Measurements from ENCODE around the gene DPYSL5.

- TF ChIP-seq, protein P1, sequence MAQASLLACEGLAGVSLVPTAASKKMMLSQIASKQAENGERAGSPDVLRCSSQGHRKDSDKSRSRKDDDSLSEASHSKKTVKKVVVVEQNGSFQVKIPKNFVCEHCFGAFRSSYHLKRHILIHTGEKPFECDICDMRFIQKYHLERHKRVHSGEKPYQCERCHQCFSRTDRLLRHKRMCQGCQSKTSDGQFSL (CRISPR knock-in tag; IDR thresholded peaks at IDR 0.05) = no peak
- TF ChIP-seq RBM39 (IDR thresholded peaks at IDR 0.05; ENCODE audit: low read depth, low read length, poor library complexity, severe bottlenecking) = no peak
These were observed 147.1 kb downstream of the DPYSL5 start for GRCh38 chr2:26994983-26995382.

Measured in HepG2 (cell line).